GM12878 (cell line): Measurements from ENCODE around the gene ATRN. TPM values are rescaled to one million over a fixed set of nuclear protein-coding genes. Genes with fewer than 3 reads are reported as not detected.

Experiments
- ATAC-seq: fragments of 200-7000 bp; cut with Tn5 transposase; 3 replicates; pipeline ENCODE4 v1.9.1; 2020; ENCODE audit warnings: mild to moderate bottlenecking, moderate library complexity
- BruUV-seq: library from RNA; stranded (reverse); fragments of 400-500 nt; replicated peaks from 2 replicates; lab custom pipeline; 2021; lab: Mats Ljungman, UMichigan
- CTCF ChIA-PET: fragments of 300-600 bp; sonication (Branson Sonifier 250); formaldehyde crosslinking; extraction: SDS; loops from one replicate; lab custom pipeline; 2021; ENCODE audit warnings: inconsistent platforms; lab: Yijun Ruan, JAX
- POLR2A ChIA-PET: fragments of 350-600 bp; formaldehyde crosslinking; extraction: SDS; loops from one replicate; lab custom pipeline; 2021; ENCODE audit warnings: inconsistent platforms; lab: Charles Lee
- RAD21 ChIA-PET: fragments of 300-600 bp; sonication (Branson Sonifier 250); formaldehyde crosslinking; loops from one replicate; lab custom pipeline; 2023; ENCODE audit warnings: antibody characterized with exemption; ENCODE audit not compliant: unreplicated experiment; lab: Charles Lee
- SMC1A ChIA-PET: fragments of 300-600 bp; sonication (Branson Sonifier 250); formaldehyde crosslinking; loops from one replicate; lab custom pipeline; 2023; ENCODE audit not compliant: unreplicated experiment, uncharacterized antibody; lab: Charles Lee
- DNase-seq: peaks from one replicate; pipeline ENCODE4 v3.0.0-alpha.2; 2011; ENCODE audit warnings: low read depth, low spot score
- FAIRE-seq: peaks from 3 replicates; lab custom pipeline; 2011; peaks lifted over from hg19 to GRCh38; lab: Jason Lieb, UNC
- H2AFZ ChIP-seq: 2 replicates; pipeline ENCODE4 v1.6.0; 2011; ENCODE audit warnings: low read depth, low read length, control low read depth; ENCODE audit not compliant: control insufficient read depth
- H3K27ac ChIP-seq: 2 replicates; pipeline ENCODE4 v1.5.1; 2011; ENCODE audit warnings: control low read depth; ENCODE audit not compliant: control insufficient read depth, insufficient read depth
- H3K27me3 ChIP-seq, 2 experiments: replicated peaks in 1 of 2; 2 replicates each; pipeline versions ENCODE4 v1.6.0 to v1.6.1; 2011; ENCODE audit warnings: low read length in 1 of 2; ENCODE audit not compliant: control insufficient read depth in 2 of 2, insufficient read depth in 2 of 2
- H3K36me3 ChIP-seq, 2 experiments: 2 replicates each; pipeline ENCODE4 v1.5.1; 2011; ENCODE audit warnings: low read length in 1 of 2; ENCODE audit not compliant: control insufficient read depth in 2 of 2, insufficient read depth in 2 of 2
- H3K4me1 ChIP-seq: 2 replicates; pipeline ENCODE4 v1.6.1; 2011; ENCODE audit warnings: mild to moderate bottlenecking, low read length, moderate library complexity, mixed read lengths; ENCODE audit not compliant: control insufficient read depth, insufficient read depth
- H3K4me2 ChIP-seq: 2 replicates; pipeline ENCODE4 v1.6.0; 2011; ENCODE audit warnings: control low read depth; ENCODE audit not compliant: control insufficient read depth, insufficient read depth
- H3K4me3 ChIP-seq: fragments of 200-600 bp; sonication (generic); 2 replicates; pipeline ENCODE4 v1.5.1; 2016
- H3K79me2 ChIP-seq: 2 replicates; pipeline ENCODE4 v1.6.0; 2011; ENCODE audit warnings: low read length; ENCODE audit not compliant: control insufficient read depth, insufficient read depth
- H3K9ac ChIP-seq: 2 replicates; pipeline ENCODE4 v1.8.0; 2011; ENCODE audit warnings: low read length, control low read depth, mixed read lengths; ENCODE audit not compliant: control insufficient read depth, insufficient read depth
- H3K9me3 ChIP-seq: replicated peaks from 3 replicates; pipeline ENCODE4 v1.5.1; 2011; ENCODE audit warnings: mild to moderate bottlenecking, low read length; ENCODE audit not compliant: control insufficient read depth, insufficient read depth
- H4K20me1 ChIP-seq: 2 replicates; pipeline ENCODE4 v1.6.0; 2011; ENCODE audit not compliant: control insufficient read depth, insufficient read depth
- IKZF1 ChIP-seq: fragments of 450-650 bp; conservative IDR thresholded peaks from 2 replicates; pipeline ENCODE4 v1.6.1; 2017; ENCODE audit warnings: antibody characterized with exemption, mild to moderate bottlenecking
- NKRF ChIP-seq: fragments of 450-650 bp; conservative IDR thresholded peaks from 2 replicates; pipeline ENCODE4 v1.6.1; 2017; ENCODE audit warnings: mild to moderate bottlenecking, moderate library complexity
- RB1 ChIP-seq: fragments of 450-650 bp; formaldehyde crosslinking; IDR thresholded peaks from 2 replicates; pipeline ENCODE4 v1.6.1; 2017; ENCODE audit warnings: mild to moderate bottlenecking, borderline replicate concordance
- SRF ChIP-seq, 2 experiments: IDR thresholded peaks; 2 replicates each; pipeline ENCODE4 v1.6.1; 2011; ENCODE audit warnings: low read depth in 2 of 2, low read length in 2 of 2, mild to moderate bottlenecking in 1 of 2, moderate library complexity in 1 of 2
- ZNF207 ChIP-seq: fragments of 450-650 bp; IDR thresholded peaks from 2 replicates; pipeline ENCODE4 v1.6.1; 2014; ENCODE audit warnings: antibody characterized with exemption, mild to moderate bottlenecking, borderline replicate concordance
- WGBS: methylation state at CpG from one replicate; pipeline ENCODE4 v1.1.6; 2016; ENCODE audit warnings: low lambda C conversion rate; ENCODE audit not compliant: insufficient replicate concordance, insufficient coverage; ENCODE audit errors: missing lambda C conversion rate; 5-methylcytosine and 5-hydroxymethylcytosine counted together
- in situ Hi-C: fragments of 300-500 bp; cut with MboI; formaldehyde crosslinking; loops from 9 replicates; pipeline ENCODE4 v1.14.3; 2018; ENCODE audit warnings: mixed read lengths
- intact Hi-C: fragments of 100-400 bp; cut with micrococcal nuclease; formaldehyde crosslinking; loops from one replicate; pipeline ENCODE4 v1.14.2; 2022; ENCODE audit not compliant: unreplicated experiment
- polyA plus RNA-seq, 11 experiments: library from polyadenylated mRNA; depleted of rRNA in 4 of 11; unstranded in 6 of 11; stranded (reverse) in 5 of 11; fragments of >200 nt; fragmentation: Nextera tagmentation in 4 of 11; fragmentation: Illumina TruSeq in 1 of 11; extraction: Ambion mirVana in 4 of 11; extraction: Trizol in 1 of 11; gene quantifications; 1 replicate in 1 of 11; 2 replicates in 10 of 11; pipeline versions ENCODE4 v1.2.1 to v1.2.3, GENCODE V29; 2011 to 2016; ENCODE audit warnings: inconsistent platforms in 2 of 11, missing spikeins in 2 of 11, low read depth in 1 of 11
- total RNA-seq, 4 experiments: library from RNA; depleted of rRNA in 3 of 4; stranded (reverse); fragments of >200 nt in 3 of 4; fragmentation: Illumina TruSeq in 1 of 4; extraction: Trizol in 1 of 4; gene quantifications; 2 replicates each; pipeline versions ENCODE4 v1.2.1 to v1.2.3, GENCODE V29; 2013 to 2021

Gene ATRN
- total and polyA plus RNA-seq, 10 of the 15 experiments (the other 5 are each of a cell fraction or from before 2014, with no cell fraction given): 0.71 to 11.6 (median 6.9) TPM

GRCh38 chr20:3686421-3686820, 215.6 kb downstream of the ATRN start:
- no peak overlapping the region for H3K27ac ChIP-seq
- no peak for FAIRE-seq
- in situ Hi-C loops (no loop called here), intact Hi-C loops (loop anchor here (10.0 kb wide), 1 partner anchor 398 kb away; no protein-coding TSS in a partner anchor)
- H3K9ac ChIP-seq: no peak overlapping the region
- H3K36me3 ChIP-seq: no peaks in the 10 kb centered on the region
- BruUV-seq: no TSS peak
- H3K9me3 ChIP-seq: no peaks in the 10 kb centered on the region
- no peak overlapping the region for H3K4me2 ChIP-seq
- 34% methylated on average over 7 of the region's 7 CpGs for WGBS
- H2AFZ ChIP-seq: no peak overlapping the region
- SMC1A ChIA-PET: interaction anchor here (1.2 kb wide), 1 partner anchor 10 kb away, joined by 3 read pairs; no protein-coding TSS in a partner anchor
- no peaks in the 10 kb centered on the region for H3K79me2 ChIP-seq
- no peaks in the 10 kb centered on the region for H4K20me1 ChIP-seq
- RAD21 ChIA-PET: no interaction called here
- H3K4me3 ChIP-seq: no peak overlapping the region
- peaks cover 0 to 3% of the 10 kb centered on the region in 2 experiments; a peak in 3 of 4 replicates for H3K27me3 ChIP-seq
- CTCF ChIA-PET: interaction anchor here (2.2 kb wide), 1 partner anchor 25 kb away, joined by 5 read pairs; no protein-coding TSS in a partner anchor
- ATAC-seq: no peak
- DNase-seq: no peak
- H3K4me1 ChIP-seq: no peaks in the 10 kb centered on the region
- TF ChIP-seq NKRF (no peak), SRF (IDR thresholded peaks at IDR 0.05; ENCODE audit: low read depth in 2 of 2, low read length in 2 of 2) (no peak), RB1 (no peak), ZNF207 (no peak)
- POLR2A ChIA-PET: no interaction called here

GRCh38 chr20:3686867-3687321, 216.1 kb downstream of the ATRN start:
- WGBS: 19% methylated on average over 9 of the region's 9 CpGs
- Histone ChIP-seq H3K79me2 (no peaks in the 10 kb centered on the region), H3K36me3 (no peaks in the 10 kb centered on the region), H3K27me3 (peaks cover 0 to 3% of the 10 kb centered on the region in 2 experiments; a peak in 2 of 4 replicates), H3K4me3 (no peak overlapping the region), H3K4me2 (no peak overlapping the region), H2AFZ (no peak overlapping the region), H3K9me3 (no peaks in the 10 kb centered on the region), H3K4me1 (no peaks in the 10 kb centered on the region), H3K27ac (no peak overlapping the region), H3K9ac (no peak overlapping the region), H4K20me1 (no peaks in the 10 kb centered on the region)
- SMC1A ChIA-PET: no interaction called here
- RAD21 ChIA-PET: no interaction called here
- no TSS peak for BruUV-seq
- POLR2A ChIA-PET: no interaction called here
- in situ Hi-C loops (no loop called here), intact Hi-C loops (loop anchor here (10.0 kb wide), 1 partner anchor 398 kb away; no protein-coding TSS in a partner anchor)
- ATAC-seq: no peak
- no peak for DNase-seq
- no peak for FAIRE-seq
- TF ChIP-seq IKZF1: no peak
- CTCF ChIA-PET: interaction anchor here (2.2 to 2.8 kb wide), 2 partner anchors 10 to 24 kb away, joined by 5 to 14 read pairs; no protein-coding TSS in a partner anchor
